ENCODE results near the gene KANSL1. TPM values are rescaled to one million over a fixed set of nuclear protein-coding genes. Genes with fewer than 3 reads are reported as not detected.

KANSL1 gene
- total and polyA plus RNA-seq, 10 of the 15 experiments (the other 5 are each of a cell fraction or from before 2014, with no cell fraction given): 4.7 to 60.6 (median 28.0) TPM

- TF ChIP-seq CTCF (IDR thresholded peaks at IDR 0.05 in 2 of 3, conservative IDR thresholded peaks at IDR 0.05 in 1 of 3; ENCODE audit: control insufficient read depth in 2 of 3, extremely low read depth in 1 of 3, insufficient read depth in 1 of 3, low read depth in 3 of 3, low read length in 3 of 3) (peak in 2 of 3 experiments; percentile 72 to 81; a peak in 4 of 6 replicates), YBX1 (IDR thresholded peaks at IDR 0.05) (peak; percentile 34; the same call in 1 of the 2 replicates), MXI1 (IDR thresholded peaks at IDR 0.05; ENCODE audit: low read depth, low read length) (0 out of 2 replicates have a peak, but pooled peaks have one; percentile 43), WRNIP1 (IDR thresholded peaks at IDR 0.05; ENCODE audit: borderline replicate concordance, low read depth, low read length) (0 out of 2 replicates have a peak, but pooled peaks have one; percentile 59)
These were observed 6.4 kb downstream of the KANSL1 start (continued) for GRCh38 chr17:46186827-46187235.

- DNase-seq (ENCODE audit: low read depth, low spot score) (no peak), FAIRE-seq (no peak), ATAC-seq (no peak)
- BruUV-seq (replicated peaks): no TSS peak
- H3K4me3 ChIP-seq: no peak overlapping the region
- in situ Hi-C loops (cut with MboI): loop anchor here (5.0 kb wide), 1 partner anchor 142 kb away; no protein-coding TSS in a partner anchor
- peak overlapping the region; percentile 55 for H3K4me2 ChIP-seq (ENCODE audit: control insufficient read depth, insufficient read depth)
- intact Hi-C loops (cut with micrococcal nuclease; ENCODE audit: unreplicated experiment): no loop called here
- 89% methylated on average over 7 of the region's 7 CpGs for WGBS (ENCODE audit: insufficient coverage, insufficient replicate concordance, low lambda C conversion rate, missing lambda C conversion rate)
- peaks cover 0 to 3% of the 10 kb centered on the region in 2 experiments; a peak in 3 of 4 replicates for H3K36me3 ChIP-seq (ENCODE audit: control insufficient read depth in 2 of 2, insufficient read depth in 2 of 2, low read length in 1 of 2)
- ChIA-PET SMC1A (ENCODE audit: uncharacterized antibody, unreplicated experiment) (interaction anchor here (1.0 to 24.2 kb wide), 14 partner anchors 10 to 140 kb away, joined by 3 to 478 read pairs (median 27); no protein-coding TSS in a partner anchor), RAD21 (ENCODE audit: unreplicated experiment) (interaction anchor here (0.7 to 7.4 kb wide), 10 partner anchors 20 to 140 kb away, joined by 4 to 102 read pairs (median 6); no protein-coding TSS in a partner anchor), POLR2A (interaction anchor here (0.6 to 3.1 kb wide), 9 partner anchors 8 to 603 kb away, joined by 3 to 11 read pairs (median 3); partner anchors contain the start of gene KANSL1), CTCF (interaction anchor here (0.9 to 7.1 kb wide), 16 partner anchors 7 to 140 kb away, joined by 3 to 120 read pairs (median 11); partner anchors contain the start of gene KANSL1)
- no peak overlapping the region for H3K27ac ChIP-seq (ENCODE audit: control insufficient read depth, insufficient read depth)
- peaks cover 100% of the 10 kb centered on the region for H3K79me2 ChIP-seq (ENCODE audit: control insufficient read depth, insufficient read depth, low read length)
- H4K20me1 ChIP-seq (ENCODE audit: control insufficient read depth, insufficient read depth): peaks cover 11% of the 10 kb centered on the region; the same call in 1 of the 2 replicates
- no peak overlapping the region for H3K9ac ChIP-seq (ENCODE audit: control insufficient read depth, insufficient read depth, low read length)
- H3K27me3 ChIP-seq (replicated peaks in 1 of 2; ENCODE audit: control insufficient read depth in 2 of 2, insufficient read depth in 2 of 2, low read length in 1 of 2): no peaks in the 10 kb centered on the region
- peaks cover 37% of the 10 kb centered on the region for H3K4me1 ChIP-seq (ENCODE audit: control insufficient read depth, insufficient read depth, low read length)
- no peak for TF ChIP-seq NFXL1 (IDR thresholded peaks at IDR 0.05; ENCODE audit: borderline replicate concordance)
- TF ChIP-seq NBN (IDR thresholded peaks at IDR 0.05): no peak
- TF ChIP-seq MLLT1 (IDR thresholded peaks at IDR 0.05): 0 out of 2 replicates have a peak, but pooled peaks have one; percentile 40
- no peak for TF ChIP-seq SMAD5 (IDR thresholded peaks at IDR 0.05; ENCODE audit: low read depth)
- no peak for TF ChIP-seq PML (IDR thresholded peaks at IDR 0.05; ENCODE audit: low read length)
- no peaks in the 10 kb centered on the region for H3K9me3 ChIP-seq (replicated peaks; ENCODE audit: control insufficient read depth, insufficient read depth, low read length)
- no peak overlapping the region for H2AFZ ChIP-seq (ENCODE audit: control insufficient read depth, low read depth, low read length)
These were observed 8.5 kb downstream of the KANSL1 start for GRCh38 chr17:46184696-46185095.
